ENCODE results near the gene OR1N2. TPM values are rescaled to one million over a fixed set of nuclear protein-coding genes. Genes with fewer than 3 reads are reported as not detected.
"Not testable (repeated sequence)": the region's sequence is repeated elsewhere in the genome, so short reads cannot be mapped to it uniquely, and the experiment has no call there.

Gene OR1N2
- total and polyA plus RNA-seq, 2 of the 8 experiments (the other 6 are each of a cell fraction or from before 2014, with no cell fraction given), result not detected

DNA sequence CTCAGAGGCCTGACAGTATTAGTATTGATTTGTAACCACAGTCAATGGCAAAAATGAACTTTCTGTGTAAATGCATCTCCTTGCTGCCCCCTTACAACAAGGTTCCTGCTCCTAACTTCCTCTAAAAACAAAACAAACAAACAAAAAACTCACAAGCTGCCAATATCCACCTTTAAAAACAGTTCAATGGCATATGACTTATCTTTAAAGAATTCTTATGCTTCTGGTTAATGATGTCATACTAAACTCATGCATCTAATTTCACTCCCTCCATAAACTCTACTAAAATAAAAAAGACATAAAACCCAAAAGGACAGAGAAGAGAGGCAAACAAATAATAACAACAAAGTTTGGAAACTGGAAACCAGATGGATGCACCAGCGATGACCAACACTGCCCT, 16.8 kb upstream of the OR1N2 start:
- POLR2A ChIA-PET (ENCODE audit: partially characterized antibody), result no interaction called here

DNA sequence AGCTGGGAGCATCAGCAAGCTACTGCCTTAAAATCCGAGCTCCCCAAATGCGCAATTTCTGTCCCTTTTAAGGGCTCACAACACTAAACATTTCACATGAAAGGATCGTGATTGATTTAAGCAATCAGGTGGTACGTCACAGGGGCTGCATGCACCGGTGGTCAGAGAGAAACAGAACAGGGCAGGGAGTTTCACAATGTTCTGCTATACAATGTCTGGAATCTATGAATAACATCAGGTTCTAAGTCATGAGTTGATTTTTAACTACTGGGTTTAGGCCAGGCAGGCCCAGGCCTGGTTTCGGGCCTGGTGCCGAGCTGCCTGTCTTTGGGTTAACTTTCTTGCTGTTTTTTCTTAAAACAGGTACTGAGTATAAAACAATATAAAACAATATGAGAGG, 15.8 kb upstream of the OR1N2 start:
- H2BK12ac ChIP-seq (ENCODE audit: low read depth, low read length); H3K36me3 ChIP-seq (ENCODE audit: control insufficient read depth in 2 of 4, insufficient read depth in 4 of 4, low read length in 3 of 4); POLR2A ChIA-PET (ENCODE audit: partially characterized antibody); DNase-seq (ENCODE audit: low read depth in 1 of 2, low spot score in 2 of 2); CTCF ChIA-PET (ENCODE audit: partially characterized antibody); H3K23me2 ChIP-seq (ENCODE audit: low read depth, low read length); H2BK15ac ChIP-seq (ENCODE audit: low read length); H3K79me2 ChIP-seq (ENCODE audit: control insufficient read depth in 1 of 2, insufficient read depth in 2 of 2, low read length in 2 of 2); H3K23ac ChIP-seq (ENCODE audit: insufficient read length); H3K9ac ChIP-seq (replicated peaks in 1 of 4; ENCODE audit: extremely low read depth in 1 of 4, low read depth in 3 of 4, low read length in 3 of 4); H3K4me1 ChIP-seq (replicated peaks in 1 of 4; ENCODE audit: control insufficient read depth in 3 of 4, insufficient read depth in 4 of 4, low read length in 3 of 4); H3K4ac ChIP-seq (replicated peaks; ENCODE audit: insufficient read length, low read depth, low read length); H3K79me1 ChIP-seq (ENCODE audit: low read depth, low read length); H3K18ac ChIP-seq (ENCODE audit: extremely low read depth, low read length); H2AK5ac ChIP-seq (ENCODE audit: low read depth, low read length); H4K5ac ChIP-seq (ENCODE audit: insufficient read length, low read depth, low read length); FAIRE-seq; H4K91ac ChIP-seq (replicated peaks; ENCODE audit: insufficient read length, low read length); H4K8ac ChIP-seq (ENCODE audit: extremely low read depth, insufficient read depth, low read length); H2BK20ac ChIP-seq (ENCODE audit: low read length); H2BK120ac ChIP-seq (replicated peaks; ENCODE audit: low read depth, low read length); H2AFZ ChIP-seq (ENCODE audit: low read length); H3K4me2 ChIP-seq (ENCODE audit: insufficient read depth in 1 of 2, low read depth in 2 of 2, low read length in 2 of 2); H4K20me1 ChIP-seq (replicated peaks in 1 of 2; ENCODE audit: control insufficient read depth in 1 of 2, insufficient read depth in 2 of 2, low read length in 2 of 2); H3K4me3 ChIP-seq (ENCODE audit: extremely low read depth in 1 of 4, insufficient read depth in 2 of 4, low read depth in 3 of 4, low read length in 4 of 4); H3K14ac ChIP-seq (ENCODE audit: insufficient read length); H3K27me3 ChIP-seq (replicated peaks in 1 of 4; ENCODE audit: control insufficient read depth in 3 of 4, extremely low read depth in 1 of 4, insufficient read depth in 3 of 4, low read length in 3 of 4); H3K56ac ChIP-seq (replicated peaks; ENCODE audit: insufficient read length, low read depth, low read length); H3K27ac ChIP-seq (ENCODE audit: low read depth, low read length); H2BK5ac ChIP-seq (ENCODE audit: low read depth, low read length): not testable (repeated sequence)
- peaks cover 21 to 44% of the 10 kb centered on the region in 2 experiments for H3K9me3 ChIP-seq (ENCODE audit: insufficient read depth in 2 of 2, low read depth in 1 of 2, low read length in 1 of 2)
- WGBS, 2 experiments (ENCODE audit: extremely low coverage in 1 of 2, insufficient coverage in 1 of 2, insufficient read length in 1 of 2, insufficient replicate concordance in 2 of 2, low coverage in 1 of 2, low lambda C conversion rate in 2 of 2, missing lambda C conversion rate in 1 of 2), result 79% methylated on average over 7 of the region's 7 CpGs; no CpG with 5 or more reads in 1 of the 2 experiments

More for the DNA sequence above, 16.8 kb upstream of the OR1N2 start:
- peaks cover 13 to 36% of the 10 kb centered on the region in 2 experiments for H3K9me3 ChIP-seq (ENCODE audit: insufficient read depth in 2 of 2, low read depth in 1 of 2, low read length in 1 of 2)
- H3K18ac ChIP-seq (ENCODE audit: extremely low read depth, low read length), result no peak overlapping the region
- H2BK20ac ChIP-seq (ENCODE audit: low read length), result no peak overlapping the region
- WGBS, 2 experiments (ENCODE audit: extremely low coverage in 1 of 2, insufficient coverage in 1 of 2, insufficient read length in 1 of 2, insufficient replicate concordance in 2 of 2, low coverage in 1 of 2, low lambda C conversion rate in 2 of 2, missing lambda C conversion rate in 1 of 2), result 95% methylated on average over 1 of the region's 1 CpG; no CpG with 5 or more reads in 1 of the 2 experiments
- H3K4me1 ChIP-seq (replicated peaks in 1 of 4; ENCODE audit: control insufficient read depth in 3 of 4, insufficient read depth in 4 of 4, low read length in 3 of 4), result no peaks in the 10 kb centered on the region
- H2BK120ac ChIP-seq (replicated peaks; ENCODE audit: low read depth, low read length), result no peak overlapping the region
- H3K36me3 ChIP-seq (ENCODE audit: control insufficient read depth in 2 of 4, insufficient read depth in 4 of 4, low read length in 3 of 4), result no peaks in the 10 kb centered on the region
- no peak overlapping the region for H3K9ac ChIP-seq (replicated peaks in 1 of 4; ENCODE audit: extremely low read depth in 1 of 4, low read depth in 3 of 4, low read length in 3 of 4)
- H2AK5ac ChIP-seq (ENCODE audit: low read depth, low read length), result no peak overlapping the region
- no peak overlapping the region for H3K56ac ChIP-seq (replicated peaks; ENCODE audit: insufficient read length, low read depth, low read length)
- H2BK15ac ChIP-seq (ENCODE audit: low read length), result no peak overlapping the region
- H2BK12ac ChIP-seq (ENCODE audit: low read depth, low read length), result no peak overlapping the region
- no peak overlapping the region for H4K5ac ChIP-seq (ENCODE audit: insufficient read length, low read depth, low read length)
- no peak overlapping the region for H3K23ac ChIP-seq (ENCODE audit: insufficient read length)
- no peak for FAIRE-seq
- DNase-seq (ENCODE audit: low read depth in 1 of 2, low spot score in 2 of 2), result no peak
- no peaks in the 10 kb centered on the region for H3K27me3 ChIP-seq (replicated peaks in 1 of 4; ENCODE audit: control insufficient read depth in 3 of 4, extremely low read depth in 1 of 4, insufficient read depth in 3 of 4, low read length in 3 of 4)
- H2BK5ac ChIP-seq (ENCODE audit: low read depth, low read length), result no peak overlapping the region
- H4K8ac ChIP-seq (ENCODE audit: extremely low read depth, insufficient read depth, low read length), result no peak overlapping the region
- no peak overlapping the region for H3K4me2 ChIP-seq (ENCODE audit: insufficient read depth in 1 of 2, low read depth in 2 of 2, low read length in 2 of 2)
- no peaks in the 10 kb centered on the region for H3K79me1 ChIP-seq (ENCODE audit: low read depth, low read length)
- TF ChIP-seq TAF7 (optimal IDR thresholded peaks at IDR 0.05; ENCODE audit: borderline replicate concordance, low read depth, low read length), result no peak
- no peaks in the 10 kb centered on the region for H3K79me2 ChIP-seq (ENCODE audit: control insufficient read depth in 1 of 2, insufficient read depth in 2 of 2, low read length in 2 of 2)
- no peaks in the 10 kb centered on the region for H3K23me2 ChIP-seq (ENCODE audit: low read depth, low read length)
- H4K20me1 ChIP-seq (replicated peaks in 1 of 2; ENCODE audit: control insufficient read depth in 1 of 2, insufficient read depth in 2 of 2, low read length in 2 of 2), result no peaks in the 10 kb centered on the region
- H3K14ac ChIP-seq (ENCODE audit: insufficient read length), result no peak overlapping the region
- H3K27ac ChIP-seq (ENCODE audit: low read depth, low read length), result no peak overlapping the region
- CTCF ChIA-PET (ENCODE audit: partially characterized antibody), result interaction anchor here (0.8 kb wide), 1 partner anchor 273 kb away, joined by 3 read pairs; no protein-coding TSS in a partner anchor
- H2AFZ ChIP-seq (ENCODE audit: low read length), result no peak overlapping the region
- H3K4me3 ChIP-seq (ENCODE audit: extremely low read depth in 1 of 4, insufficient read depth in 2 of 4, low read depth in 3 of 4, low read length in 4 of 4), result no peak overlapping the region
- H4K91ac ChIP-seq (replicated peaks; ENCODE audit: insufficient read length, low read length), result no peak overlapping the region
- no peak overlapping the region for H3K4ac ChIP-seq (replicated peaks; ENCODE audit: insufficient read length, low read depth, low read length)

Data from H1 (cell line).